Mesenchymal stem cell (in vitro differentiated cells and primary cell): ENCODE results near the gene RBM19.
A peak's percentile ranks its signal among the peaks of the same experiment; 100 is the strongest.

ENCODE experiments used
- DNase-seq: peaks from one replicate; pipeline ENCODE4 v3.0.0-alpha.2; 2013
- H2AFZ ChIP-seq: one replicate; pipeline ENCODE4 v1.6.1; 2013; ENCODE audit warnings: low read depth, mild to moderate bottlenecking, control low read depth, inconsistent platforms, low read length, moderate library complexity
- H2AK5ac ChIP-seq: 2 replicates; pipeline ENCODE4 v1.6.1; 2013; ENCODE audit warnings: low read length, moderate library complexity, mild to moderate bottlenecking, inconsistent platforms; ENCODE audit not compliant: severe bottlenecking
- H2BK120ac ChIP-seq: one replicate; pipeline ENCODE4 v1.6.1; 2013; ENCODE audit warnings: low read depth, mild to moderate bottlenecking, inconsistent platforms, low read length, moderate library complexity
- H2BK12ac ChIP-seq, 2 experiments: one replicate each; pipeline ENCODE4 v1.6.1; 2013; ENCODE audit warnings: inconsistent platforms in 2 of 2, low read length in 2 of 2, mild to moderate bottlenecking in 2 of 2, moderate library complexity in 2 of 2, control low read depth in 1 of 2
- H2BK15ac ChIP-seq: one replicate; pipeline ENCODE4 v1.6.1; 2013; ENCODE audit warnings: mild to moderate bottlenecking, low read depth, inconsistent platforms; ENCODE audit not compliant: poor library complexity, severe bottlenecking
- H2BK5ac ChIP-seq: 2 replicates; pipeline ENCODE4 v1.6.1; 2013; ENCODE audit warnings: low read depth, mild to moderate bottlenecking, low read length, control low read depth, inconsistent platforms; ENCODE audit not compliant: poor library complexity, severe bottlenecking
- H3K14ac ChIP-seq, 2 experiments: one replicate each; pipeline ENCODE4 v1.6.1; 2013; ENCODE audit warnings: inconsistent platforms in 2 of 2, low read length in 2 of 2, control low read depth in 1 of 2, mild to moderate bottlenecking in 1 of 2, moderate library complexity in 1 of 2
- H3K18ac ChIP-seq, 2 experiments: one replicate each; pipeline ENCODE4 v1.6.1; 2013; ENCODE audit warnings: inconsistent platforms in 2 of 2, low read length in 2 of 2, control low read depth in 1 of 2, low read depth in 1 of 2, mild to moderate bottlenecking in 1 of 2
- H3K23ac ChIP-seq, 2 experiments: one replicate each; pipeline ENCODE4 v1.6.1; 2013; ENCODE audit warnings: inconsistent platforms in 2 of 2, low read length in 2 of 2, mild to moderate bottlenecking in 2 of 2, moderate library complexity in 2 of 2, control low read depth in 1 of 2
- H3K27ac ChIP-seq: 2 replicates; pipeline ENCODE4 v1.5.1; 2013; ENCODE audit warnings: mild to moderate bottlenecking, moderate library complexity, low read length, control low read depth, inconsistent platforms; ENCODE audit not compliant: poor library complexity, severe bottlenecking
- H3K27me3 ChIP-seq, 2 experiments: 2 replicates each; pipeline versions ENCODE4 v1.6.1 to v1.7.0; 2013; ENCODE audit warnings: low read length in 2 of 2, mild to moderate bottlenecking in 2 of 2, moderate library complexity in 2 of 2, control low read depth in 1 of 2, inconsistent platforms in 1 of 2; ENCODE audit not compliant: control insufficient read depth in 1 of 2, insufficient read depth in 1 of 2
- H3K36me3 ChIP-seq, 2 experiments: 2 replicates each; pipeline versions ENCODE4 v1.6.1 to v1.7.0; 2013; ENCODE audit warnings: low read length in 2 of 2, control low read depth in 1 of 2, inconsistent platforms in 1 of 2, low read depth in 1 of 2, mild to moderate bottlenecking in 1 of 2; ENCODE audit not compliant: insufficient read depth in 2 of 2, control insufficient read depth in 1 of 2
- H3K4ac ChIP-seq, 2 experiments: one replicate each; pipeline ENCODE4 v1.6.1; 2013; ENCODE audit warnings: inconsistent platforms in 2 of 2, low read length in 2 of 2, mild to moderate bottlenecking in 2 of 2, moderate library complexity in 2 of 2, control low read depth in 1 of 2, low read depth in 1 of 2
- H3K4me1 ChIP-seq: 2 replicates; pipeline ENCODE4 v1.6.1; 2013; ENCODE audit warnings: low read depth, low read length, control low read depth; ENCODE audit not compliant: control insufficient read depth, insufficient read depth
- H3K4me2 ChIP-seq: 2 replicates; pipeline ENCODE4 v1.6.1; 2013; ENCODE audit warnings: low read length, mild to moderate bottlenecking, inconsistent platforms; ENCODE audit not compliant: poor library complexity, severe bottlenecking
- H3K4me3 ChIP-seq, 2 experiments: 2 replicates each; pipeline versions ENCODE4 v1.5.1 to v1.7.0; 2013; ENCODE audit warnings: low read length in 2 of 2, mild to moderate bottlenecking in 2 of 2, control low read depth in 1 of 2, low read depth in 1 of 2; ENCODE audit not compliant: insufficient read depth in 1 of 2
- H3K79me1 ChIP-seq: replicated peaks from 2 replicates; pipeline ENCODE4 v1.6.1; 2013; ENCODE audit warnings: mild to moderate bottlenecking, control low read depth, low read length, inconsistent platforms; ENCODE audit not compliant: poor library complexity, severe bottlenecking
- H3K9ac ChIP-seq: 2 replicates; pipeline ENCODE4 v1.7.0; 2013; ENCODE audit warnings: mild to moderate bottlenecking, low read length, moderate library complexity
- H3K9me3 ChIP-seq: 2 replicates; pipeline ENCODE4 v1.7.0; 2013; ENCODE audit warnings: mild to moderate bottlenecking, low read length; ENCODE audit not compliant: control insufficient read depth
- H4K8ac ChIP-seq: one replicate; pipeline ENCODE4 v1.6.1; 2013; ENCODE audit warnings: inconsistent platforms, mild to moderate bottlenecking, low read length, moderate library complexity
- H4K91ac ChIP-seq: one replicate; pipeline ENCODE4 v1.6.1; 2013; ENCODE audit warnings: mild to moderate bottlenecking, low read length, inconsistent platforms
- WGBS: methylation state at CpG from one replicate; pipeline ENCODE4 v1.1.7; 2013; ENCODE audit warnings: mixed read lengths; 5-methylcytosine and 5-hydroxymethylcytosine counted together

RBM19 gene

GRCh38 chr12:113932381-113933196 lies 33.5 kb downstream of the RBM19 start:
- DNase-seq = peak; percentile 8
- H3K23ac ChIP-seq = no peak overlapping the region

DNA sequence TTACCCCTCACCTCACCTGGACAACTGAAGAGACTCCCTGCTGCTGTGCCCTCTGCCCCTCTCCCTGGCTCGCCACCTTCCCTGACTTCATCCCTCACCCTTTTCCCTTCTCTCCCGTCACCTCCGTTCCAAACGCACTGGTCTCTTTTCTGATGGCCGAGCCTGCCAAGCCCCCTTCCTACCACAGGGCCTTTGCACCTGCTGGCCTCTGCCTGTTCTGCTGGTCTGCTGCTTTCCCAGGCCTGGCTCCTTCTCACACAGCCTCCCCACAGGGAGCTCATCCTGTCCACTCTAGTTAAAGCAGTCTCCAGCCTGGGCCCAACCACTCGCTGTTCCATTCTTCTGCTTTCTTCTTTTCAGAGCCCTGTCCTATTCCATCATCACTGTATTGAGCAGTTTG lies 34.6 kb downstream of the RBM19 start:
- 95% methylated on average over 6 of the region's 6 CpGs for WGBS
- peaks cover 25% of the 10 kb centered on the region for H3K4me1 ChIP-seq
- H2BK120ac ChIP-seq = no peak overlapping the region
- no peak overlapping the region for H3K9ac ChIP-seq
- no peaks in the 10 kb centered on the region for H3K9me3 ChIP-seq
- no peak overlapping the region for H3K4me2 ChIP-seq
- H2AK5ac ChIP-seq = peak overlapping the region; percentile 1
- no peak overlapping the region for H2BK5ac ChIP-seq
- no peak for DNase-seq
- H3K79me1 ChIP-seq = peaks cover 18% of the 10 kb centered on the region
- H3K36me3 ChIP-seq = peaks cover 41 to 46% of the 10 kb centered on the region in 2 experiments
- H3K23ac ChIP-seq = no peak overlapping the region
- H2BK12ac ChIP-seq = no peak overlapping the region
- H3K14ac ChIP-seq = no peak overlapping the region
- H3K4me3 ChIP-seq = no peak overlapping the region
- no peak overlapping the region for H2AFZ ChIP-seq
- no peak overlapping the region for H3K27ac ChIP-seq
- H2BK15ac ChIP-seq = no peak overlapping the region
- no peak overlapping the region for H4K91ac ChIP-seq
- no peaks in the 10 kb centered on the region for H3K27me3 ChIP-seq
- H4K8ac ChIP-seq = no peak overlapping the region
- no peak overlapping the region for H3K4ac ChIP-seq
- no peak overlapping the region for H3K18ac ChIP-seq

More at GRCh38 chr12:113932381-113933196, 33.5 kb downstream of the RBM19 start:
- 80% methylated on average over 14 of the region's 14 CpGs for WGBS
- no peak overlapping the region for H3K14ac ChIP-seq
- no peak overlapping the region for H3K4me3 ChIP-seq
- H2AFZ ChIP-seq = no peak overlapping the region
- H2BK12ac ChIP-seq = no peak overlapping the region
- peak overlapping the region; percentile 25 for H3K4me2 ChIP-seq
- peaks cover 21% of the 10 kb centered on the region for H3K4me1 ChIP-seq
- no peak overlapping the region for H2BK15ac ChIP-seq
- H3K9me3 ChIP-seq = no peaks in the 10 kb centered on the region
- H4K91ac ChIP-seq = no peak overlapping the region
- peaks cover 45 to 50% of the 10 kb centered on the region in 2 experiments for H3K36me3 ChIP-seq
- peak overlapping the region; percentile 72 for H3K9ac ChIP-seq
- H4K8ac ChIP-seq = peak overlapping the region; percentile 32
- peak overlapping the region; percentile 62 for H3K27ac ChIP-seq
- no peak overlapping the region for H2BK120ac ChIP-seq
- peak overlapping the region; percentile 27 for H2AK5ac ChIP-seq
- H3K4ac ChIP-seq = no peak overlapping the region
- peak overlapping the region; percentile 53 for H2BK5ac ChIP-seq
- H3K18ac ChIP-seq = no peak overlapping the region
- no peaks in the 10 kb centered on the region for H3K27me3 ChIP-seq
- peaks cover 18% of the 10 kb centered on the region for H3K79me1 ChIP-seq

GRCh38 chr12:113930249-113930648 lies 35.9 kb downstream of the RBM19 start:
- no peak overlapping the region for H2BK15ac ChIP-seq
- no peak overlapping the region for H3K4me3 ChIP-seq
- no peak overlapping the region for H2BK12ac ChIP-seq
- H2AK5ac ChIP-seq = no peak overlapping the region
- DNase-seq = no peak
- no peak overlapping the region for H3K27ac ChIP-seq
- H3K4me2 ChIP-seq = no peak overlapping the region
- 95% methylated on average over 4 of the region's 4 CpGs for WGBS
- H2BK120ac ChIP-seq = no peak overlapping the region
- no peak overlapping the region for H4K8ac ChIP-seq
- H3K27me3 ChIP-seq = no peaks in the 10 kb centered on the region
- H3K4ac ChIP-seq = no peak overlapping the region
- no peak overlapping the region for H3K18ac ChIP-seq
- peaks cover 40 to 53% of the 10 kb centered on the region in 2 experiments for H3K36me3 ChIP-seq
- H3K23ac ChIP-seq = no peak overlapping the region
- no peak overlapping the region for H4K91ac ChIP-seq
- no peaks in the 10 kb centered on the region for H3K9me3 ChIP-seq
- peaks cover 18% of the 10 kb centered on the region for H3K79me1 ChIP-seq
- H2AFZ ChIP-seq = no peak overlapping the region
- no peak overlapping the region for H3K14ac ChIP-seq
- H2BK5ac ChIP-seq = no peak overlapping the region
- no peak overlapping the region for H3K9ac ChIP-seq
- H3K4me1 ChIP-seq = peaks cover 25% of the 10 kb centered on the region

DNA sequence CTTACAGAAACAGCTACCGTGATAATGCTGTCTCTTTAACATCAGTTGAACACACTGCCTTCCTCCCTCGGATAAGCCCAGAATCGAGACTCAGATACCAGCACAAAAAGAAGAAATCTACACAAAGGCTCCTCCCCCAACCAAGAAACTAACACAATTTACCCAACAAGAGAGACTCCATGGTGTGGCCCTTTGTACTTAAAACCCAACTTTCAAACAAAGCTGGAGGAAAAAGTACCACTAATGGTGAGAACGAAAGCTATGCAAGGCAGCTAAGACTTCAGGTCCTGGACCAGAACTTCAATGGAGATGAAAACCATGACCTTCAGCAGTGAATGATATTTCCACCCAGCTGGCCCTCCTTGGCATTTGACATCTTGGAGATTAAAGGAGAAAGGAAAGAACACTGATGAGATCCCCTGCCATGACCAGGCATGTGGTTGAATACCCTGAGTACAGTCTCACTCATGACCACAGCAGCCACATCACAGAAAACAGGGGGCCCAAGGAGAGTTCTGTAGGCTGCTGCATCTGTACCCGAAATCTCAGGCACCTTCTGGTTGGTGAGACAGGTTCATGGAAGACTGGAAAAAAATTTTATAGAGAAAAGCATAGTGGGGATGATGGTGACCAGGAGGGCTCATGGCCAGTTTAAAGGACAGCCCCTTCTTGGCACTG lies 36.7 kb downstream of the RBM19 start:
- no peak overlapping the region for H2AK5ac ChIP-seq
- no peak overlapping the region for H3K9ac ChIP-seq
- 93% methylated on average over 5 of the region's 5 CpGs for WGBS
- no peak overlapping the region for H3K4ac ChIP-seq
- no peak overlapping the region for H3K27ac ChIP-seq
- no peak overlapping the region for H2BK5ac ChIP-seq
- peaks cover 18% of the 10 kb centered on the region for H3K79me1 ChIP-seq
- H4K91ac ChIP-seq = no peak overlapping the region
- no peak overlapping the region for H2AFZ ChIP-seq
- no peak overlapping the region for H3K4me2 ChIP-seq
- no peaks in the 10 kb centered on the region for H3K27me3 ChIP-seq
- no peak for DNase-seq
- no peak overlapping the region for H3K23ac ChIP-seq
- peaks cover 25% of the 10 kb centered on the region for H3K4me1 ChIP-seq
- H2BK12ac ChIP-seq = no peak overlapping the region
- no peak overlapping the region for H3K4me3 ChIP-seq
- H3K9me3 ChIP-seq = no peaks in the 10 kb centered on the region
- peaks cover 39 to 58% of the 10 kb centered on the region in 2 experiments for H3K36me3 ChIP-seq
- H2BK120ac ChIP-seq = no peak overlapping the region
- no peak overlapping the region for H2BK15ac ChIP-seq
- no peak overlapping the region for H3K14ac ChIP-seq
- H4K8ac ChIP-seq = no peak overlapping the region
- no peak overlapping the region for H3K18ac ChIP-seq
